ENCODE measurements around the gene ERLIN1. TPM values are rescaled to one million over a fixed set of nuclear protein-coding genes. Genes with fewer than 3 reads are reported as not detected.

Gene ERLIN1
- total and polyA plus RNA-seq, 5 donors = 3.4 to 10.3 (median 9.2) TPM

DNA sequence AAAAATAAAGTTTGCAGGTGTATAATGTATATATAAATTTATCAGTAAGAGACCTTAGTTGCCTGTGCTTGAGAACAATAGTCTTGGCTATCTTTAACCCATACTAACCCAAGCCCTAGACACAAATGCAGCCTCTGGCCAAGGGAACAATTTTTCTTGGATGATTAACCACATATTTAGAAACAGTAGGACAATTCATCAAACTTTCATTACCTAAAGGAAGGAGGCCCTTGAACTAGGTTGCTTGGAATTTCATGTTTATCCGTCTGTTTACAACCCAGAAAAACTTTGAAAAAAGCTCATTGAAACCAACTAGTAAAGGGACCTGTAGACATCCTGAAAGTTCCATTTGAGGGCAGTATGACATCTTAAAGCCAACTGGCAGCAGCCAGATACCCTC, 8.9 kb upstream of the ERLIN1 start:
- Histone ChIP-seq H3K27me3 (ENCODE audit: control insufficient read depth, insufficient read depth) (no peaks in the 10 kb centered on the region), H3K9me3 (ENCODE audit: control insufficient read depth, low read length) (no peaks in the 10 kb centered on the region), H3K27ac (ENCODE audit: low read length) (no peak overlapping the region), H3K4me3 (ENCODE audit: low read length) (no peak overlapping the region), H3K4me1 (ENCODE audit: control insufficient read depth, insufficient read depth, low read length) (no peaks in the 10 kb centered on the region)
- intact Hi-C loops (cut with DNase I) = no loop called here
- DNase-seq (no peak), ATAC-seq (no peak)
- WGBS = 87% methylated on average over 1 of the region's 1 CpG

DNA sequence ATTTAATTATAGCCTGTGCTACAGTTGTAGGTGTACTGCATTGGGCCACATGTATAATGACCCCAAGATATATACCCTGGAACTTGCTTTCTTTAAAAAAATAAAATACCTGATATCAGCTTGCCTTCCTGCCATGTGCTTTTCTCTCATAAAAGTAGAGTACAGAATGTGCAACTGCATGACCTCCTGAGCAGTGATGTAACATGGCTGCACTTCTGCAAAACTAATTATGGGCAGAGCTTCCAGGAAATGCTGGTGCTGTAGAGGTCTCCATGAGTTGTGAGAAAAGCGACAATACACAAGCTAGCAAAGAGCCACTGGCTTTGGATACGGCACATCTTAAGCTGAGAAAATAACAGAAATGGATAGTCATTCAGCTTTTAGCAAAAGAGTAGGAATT, 6.5 kb upstream of the ERLIN1 start:
- Histone ChIP-seq H3K4me3 (ENCODE audit: low read length) (no peak overlapping the region), H3K27ac (ENCODE audit: low read length) (no peak overlapping the region), H3K4me1 (ENCODE audit: control insufficient read depth, insufficient read depth, low read length) (no peaks in the 10 kb centered on the region), H3K27me3 (ENCODE audit: control insufficient read depth, insufficient read depth) (no peaks in the 10 kb centered on the region), H3K9me3 (ENCODE audit: control insufficient read depth, low read length) (no peaks in the 10 kb centered on the region)
- 74% methylated on average over 2 of the region's 2 CpGs for WGBS
- DNase-seq = no peak
- intact Hi-C loops (cut with DNase I) = no loop called here
- ATAC-seq = peak in 1 of 2 donors; percentile 39

DNA sequence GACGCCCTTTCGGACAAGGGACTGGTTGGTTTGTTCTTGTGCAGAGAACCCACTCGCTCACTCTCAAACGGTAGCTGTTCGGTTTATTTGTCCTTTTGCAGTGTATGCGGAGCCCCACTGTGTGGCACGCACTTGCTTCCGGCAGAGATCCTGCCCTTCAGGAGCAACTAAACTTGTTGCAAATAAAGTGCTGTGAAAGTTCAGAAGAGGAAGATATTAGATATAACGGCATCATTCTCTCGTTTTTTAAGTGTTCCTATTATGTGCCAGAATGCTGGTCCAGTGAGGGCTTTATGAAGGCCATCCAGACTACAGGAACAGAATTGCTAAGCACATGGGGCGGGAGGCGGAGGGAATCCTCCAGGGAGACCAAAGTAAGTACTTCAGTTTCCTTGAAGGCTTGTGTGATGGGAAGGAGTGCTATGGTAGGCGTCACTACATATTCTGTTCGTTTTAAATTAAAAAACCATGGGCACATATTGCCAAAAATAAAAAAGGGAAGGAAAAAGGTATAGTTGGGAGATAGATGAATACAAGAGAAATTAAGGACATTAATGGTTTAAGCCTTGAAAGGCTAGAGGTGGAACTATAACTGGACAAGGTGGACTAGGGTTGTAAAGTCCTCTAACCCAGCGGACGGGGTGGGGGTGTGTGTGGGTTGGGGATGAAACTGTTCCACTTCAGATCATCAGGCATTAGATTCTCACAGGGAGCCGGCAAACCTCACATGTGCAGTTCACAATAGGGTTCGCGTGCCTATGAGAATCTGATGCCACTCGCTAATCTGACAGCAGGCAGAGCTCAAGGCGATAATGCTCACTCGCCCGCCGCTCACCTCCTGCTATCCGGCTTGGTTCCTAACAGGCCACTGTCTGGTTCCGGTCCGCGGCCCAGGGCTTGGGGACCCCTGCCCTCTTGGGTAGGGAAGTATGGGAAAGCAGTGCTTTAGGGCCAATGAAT, 704 bp upstream of the ERLIN1 start:
- H3K9me3 ChIP-seq (ENCODE audit: control insufficient read depth, low read length) = no peaks in the 10 kb centered on the region
- peak; percentile 53 to 70 for ATAC-seq
- intact Hi-C loops (cut with DNase I) = no loop called here
- WGBS = 33% methylated on average over 28 of the region's 28 CpGs
- peak overlapping the region; percentile 98 for H3K4me3 ChIP-seq (ENCODE audit: low read length)
- DNase-seq = peak; percentile 51 to 69 (median 67)
- H3K4me1 ChIP-seq (ENCODE audit: control insufficient read depth, insufficient read depth, low read length) = peaks cover 3% of the 10 kb centered on the region
- no peaks in the 10 kb centered on the region for H3K27me3 ChIP-seq (ENCODE audit: control insufficient read depth, insufficient read depth)
- peak overlapping the region; percentile 66 for H3K27ac ChIP-seq (ENCODE audit: low read length)

DNA sequence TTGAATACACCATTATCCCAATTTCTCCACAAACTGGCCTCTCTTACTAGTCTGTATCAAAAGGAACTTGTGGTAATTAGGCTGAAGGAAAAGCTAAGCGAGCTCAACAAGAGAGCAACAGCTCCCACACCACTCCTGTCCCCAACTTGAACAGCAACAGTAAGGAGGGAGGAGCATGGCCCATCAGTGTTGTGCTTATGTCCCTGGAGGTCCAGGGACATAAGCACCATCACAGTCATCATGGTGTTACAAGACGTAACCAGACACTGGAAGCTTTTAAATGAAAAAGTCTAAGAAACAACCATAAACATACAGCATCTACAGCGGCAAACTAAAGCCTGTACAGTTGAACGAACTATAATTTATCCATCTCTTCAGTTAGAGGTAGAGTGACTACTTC, 989 bp downstream of the ERLIN1 start:
- no peaks in the 10 kb centered on the region for H3K9me3 ChIP-seq (ENCODE audit: control insufficient read depth, low read length)
- no peak overlapping the region for H3K27ac ChIP-seq (ENCODE audit: low read length)
- no peak for DNase-seq
- ATAC-seq = no peak
- 6% methylated on average over 4 of the region's 4 CpGs for WGBS
- peak overlapping the region; percentile 98 for H3K4me3 ChIP-seq (ENCODE audit: low read length)
- peaks cover 3% of the 10 kb centered on the region for H3K4me1 ChIP-seq (ENCODE audit: control insufficient read depth, insufficient read depth, low read length)
- intact Hi-C loops (cut with DNase I) = no loop called here
- no peaks in the 10 kb centered on the region for H3K27me3 ChIP-seq (ENCODE audit: control insufficient read depth, insufficient read depth)

DNA sequence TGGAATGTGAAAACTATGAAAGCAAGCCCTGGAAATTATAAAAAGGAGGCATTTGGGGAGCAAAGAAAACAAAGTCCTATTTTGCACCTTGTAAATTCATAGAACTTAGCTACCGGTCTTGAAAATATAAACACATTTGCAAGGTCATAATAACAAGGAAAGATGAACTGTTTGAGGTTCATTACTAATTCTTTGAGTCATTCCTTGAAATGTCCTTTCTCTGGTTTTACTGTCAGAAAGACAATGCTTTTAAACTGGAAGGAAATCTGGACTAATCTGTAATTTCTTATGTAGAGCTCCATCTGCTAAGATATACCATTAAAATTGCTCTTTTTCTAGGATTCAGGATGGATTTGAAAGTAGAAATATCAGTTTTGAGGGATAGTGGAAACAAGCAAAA, 1.4 kb downstream of the ERLIN1 start:
- ATAC-seq (no peak), DNase-seq (no peak)
- Histone ChIP-seq H3K4me3 (ENCODE audit: low read length) (peak overlapping the region; percentile 98), H3K4me1 (ENCODE audit: control insufficient read depth, insufficient read depth, low read length) (peaks cover 3% of the 10 kb centered on the region), H3K9me3 (ENCODE audit: control insufficient read depth, low read length) (no peaks in the 10 kb centered on the region), H3K27ac (ENCODE audit: low read length) (no peak overlapping the region), H3K27me3 (ENCODE audit: control insufficient read depth, insufficient read depth) (no peaks in the 10 kb centered on the region)
- WGBS = 63% methylated on average over 1 of the region's 1 CpG
- intact Hi-C loops (cut with DNase I) = no loop called here

DNA sequence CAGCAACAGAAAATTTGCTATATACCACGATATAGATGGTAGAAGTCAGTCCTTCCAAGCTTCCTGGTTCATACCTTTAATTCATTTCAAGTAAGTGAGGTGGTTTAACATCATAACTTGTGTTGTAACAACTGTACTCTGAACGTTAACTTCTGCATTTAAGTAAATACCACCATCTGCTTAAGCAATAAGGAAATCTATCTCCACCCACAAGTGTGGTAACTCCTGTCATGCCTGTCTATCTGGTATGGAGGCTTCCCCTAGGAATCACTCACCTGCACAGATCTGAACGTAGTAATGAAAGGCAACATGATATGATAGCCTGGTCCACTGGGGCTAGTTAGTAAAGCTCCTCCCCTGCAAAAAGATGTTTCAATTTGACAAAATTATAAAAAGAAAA, 2.3 kb downstream of the ERLIN1 start:
- no peak for DNase-seq
- Histone ChIP-seq H3K4me3 (ENCODE audit: low read length) (no peak overlapping the region), H3K27ac (ENCODE audit: low read length) (no peak overlapping the region), H3K9me3 (ENCODE audit: control insufficient read depth, low read length) (no peaks in the 10 kb centered on the region), H3K4me1 (ENCODE audit: control insufficient read depth, insufficient read depth, low read length) (peaks cover 3% of the 10 kb centered on the region), H3K27me3 (ENCODE audit: control insufficient read depth, insufficient read depth) (no peaks in the 10 kb centered on the region)
- ATAC-seq = no peak
- intact Hi-C loops (cut with DNase I) = no loop called here
- WGBS = 66% methylated on average over 3 of the region's 3 CpGs

DNA sequence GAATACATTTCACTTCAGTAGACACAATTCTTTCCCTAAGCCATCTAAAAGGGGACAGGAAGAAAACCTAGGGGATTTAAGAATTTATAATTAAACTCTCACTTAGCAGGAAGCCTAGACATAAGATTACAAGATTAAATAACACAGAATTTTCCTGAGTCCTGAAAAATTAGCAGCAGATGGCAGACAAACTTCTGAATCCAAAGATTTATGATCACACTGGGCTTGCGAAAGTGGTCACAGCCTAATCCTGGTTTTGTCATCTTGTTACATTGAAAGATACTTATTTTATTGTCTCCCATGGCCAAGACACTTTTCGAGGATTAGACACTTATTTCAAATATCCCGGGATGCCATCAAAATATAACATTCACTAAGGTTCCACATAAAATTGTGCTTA, 2.9 kb downstream of the ERLIN1 start:
- 88% methylated on average over 3 of the region's 3 CpGs for WGBS
- no peak for ATAC-seq
- no peaks in the 10 kb centered on the region for H3K9me3 ChIP-seq (ENCODE audit: control insufficient read depth, low read length)
- no peak for DNase-seq
- H3K27ac ChIP-seq (ENCODE audit: low read length) = no peak overlapping the region
- no peak overlapping the region for H3K4me3 ChIP-seq (ENCODE audit: low read length)
- H3K4me1 ChIP-seq (ENCODE audit: control insufficient read depth, insufficient read depth, low read length) = peaks cover 3% of the 10 kb centered on the region
- intact Hi-C loops (cut with DNase I) = no loop called here
- H3K27me3 ChIP-seq (ENCODE audit: control insufficient read depth, insufficient read depth) = no peaks in the 10 kb centered on the region

DNA sequence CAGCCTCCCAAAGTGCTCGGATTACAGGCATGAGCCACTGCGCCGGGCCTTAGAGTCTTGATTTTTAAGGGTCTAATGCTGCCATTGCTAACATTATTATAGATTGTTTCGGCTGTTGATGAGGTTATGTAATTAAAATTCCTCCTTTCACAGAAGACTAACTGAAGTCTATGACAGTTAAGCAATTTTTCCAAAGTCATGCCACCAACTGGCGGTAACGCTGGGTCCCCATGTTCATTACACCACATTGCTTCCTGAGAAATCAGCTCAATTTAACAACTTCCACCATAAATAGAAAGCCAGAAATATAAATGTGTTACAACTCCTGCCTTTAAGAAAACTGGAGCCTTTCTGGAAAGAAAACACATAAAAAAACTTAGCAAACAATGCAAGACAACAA, 3.5 kb downstream of the ERLIN1 start:
- Histone ChIP-seq H3K27ac (ENCODE audit: low read length) (no peak overlapping the region), H3K9me3 (ENCODE audit: control insufficient read depth, low read length) (no peaks in the 10 kb centered on the region), H3K27me3 (ENCODE audit: control insufficient read depth, insufficient read depth) (no peaks in the 10 kb centered on the region), H3K4me1 (ENCODE audit: control insufficient read depth, insufficient read depth, low read length) (peaks cover 3% of the 10 kb centered on the region), H3K4me3 (ENCODE audit: low read length) (no peak overlapping the region)
- ATAC-seq (no peak), DNase-seq (no peak)
- intact Hi-C loops (cut with DNase I) = no loop called here
- WGBS = 86% methylated on average over 6 of the region's 6 CpGs

DNA sequence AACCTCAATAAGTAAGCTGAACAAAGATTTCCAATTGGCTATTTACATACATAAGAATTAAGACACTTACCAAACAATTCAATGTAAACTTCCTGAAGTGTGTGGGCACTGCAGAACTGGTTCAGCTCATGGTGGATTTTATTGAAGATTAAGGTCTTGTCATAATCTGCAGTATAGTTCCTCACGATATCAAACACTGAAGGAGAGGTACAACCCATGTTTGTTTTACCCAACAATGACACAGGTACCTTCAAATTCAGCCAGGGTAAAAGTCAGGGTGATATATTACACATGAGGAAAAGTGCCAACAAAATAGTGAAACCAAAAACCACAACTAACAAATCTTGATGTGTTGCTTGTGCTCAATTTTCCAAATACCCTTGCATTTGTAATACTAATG, 10.0 kb downstream of the ERLIN1 start:
- ATAC-seq (no peak), DNase-seq (no peak)
- H3K4me1 ChIP-seq (ENCODE audit: control insufficient read depth, insufficient read depth, low read length) = no peaks in the 10 kb centered on the region
- intact Hi-C loops (cut with DNase I) = no loop called here
- H3K27me3 ChIP-seq (ENCODE audit: control insufficient read depth, insufficient read depth) = no peaks in the 10 kb centered on the region
- WGBS = 86% methylated on average over 1 of the region's 1 CpG
- H3K4me3 ChIP-seq (ENCODE audit: low read length) = no peak overlapping the region
- H3K9me3 ChIP-seq (ENCODE audit: control insufficient read depth, low read length) = no peaks in the 10 kb centered on the region
- no peak overlapping the region for H3K27ac ChIP-seq (ENCODE audit: low read length)

DNA sequence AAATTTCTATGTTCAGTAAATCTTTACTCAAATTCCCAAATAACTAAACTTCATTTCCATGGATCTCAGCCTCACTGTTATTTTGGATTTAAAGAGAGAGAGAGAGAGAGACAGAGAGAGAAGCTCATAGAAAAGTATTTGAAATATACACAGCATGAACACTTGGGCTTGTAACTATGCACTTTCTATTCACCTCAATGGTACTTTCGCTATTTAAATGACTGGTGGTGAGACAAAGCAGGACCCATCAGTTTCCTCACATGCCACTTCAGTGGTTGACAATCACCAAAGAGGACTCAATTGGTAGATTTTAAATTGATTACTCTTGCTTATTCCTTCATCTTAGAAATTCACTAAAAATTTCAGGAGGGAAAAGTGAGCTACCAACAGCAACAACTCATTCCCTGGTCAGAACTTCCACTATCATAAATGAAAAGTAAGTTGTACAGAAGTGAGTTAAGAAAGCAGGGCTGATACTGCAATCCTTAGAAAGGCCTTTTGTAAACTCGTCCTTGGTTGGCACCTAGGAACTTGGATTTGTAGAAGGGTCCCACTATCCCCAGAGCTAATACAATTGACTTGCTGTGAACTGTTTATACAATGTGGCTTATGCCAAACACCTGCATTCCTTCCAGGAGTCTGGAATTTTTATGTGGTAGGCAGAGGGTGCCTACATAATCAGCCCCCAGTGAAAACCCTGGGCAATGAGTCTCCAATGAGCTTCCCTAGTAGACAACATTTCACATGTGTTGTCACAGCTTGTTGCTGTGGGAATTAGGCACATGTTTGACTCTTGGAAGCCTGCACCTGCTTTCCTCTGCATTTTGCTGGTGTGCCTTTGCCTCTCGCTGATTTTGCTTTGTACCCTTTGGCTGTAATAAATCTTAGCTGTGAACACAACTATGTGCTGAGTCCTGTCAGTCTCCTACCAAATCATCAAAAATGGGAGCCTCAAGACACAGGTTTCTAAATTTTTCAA, 10.8 kb downstream of the ERLIN1 start:
- H3K4me3 ChIP-seq (ENCODE audit: low read length) = no peak overlapping the region
- intact Hi-C loops (cut with DNase I) = no loop called here
- H3K9me3 ChIP-seq (ENCODE audit: control insufficient read depth, low read length) = no peaks in the 10 kb centered on the region
- H3K27ac ChIP-seq (ENCODE audit: low read length) = no peak overlapping the region
- no peaks in the 10 kb centered on the region for H3K4me1 ChIP-seq (ENCODE audit: control insufficient read depth, insufficient read depth, low read length)
- DNase-seq (no peak), ATAC-seq (no peak)
- no peaks in the 10 kb centered on the region for H3K27me3 ChIP-seq (ENCODE audit: control insufficient read depth, insufficient read depth)
- 94% methylated on average over 3 of the region's 3 CpGs for WGBS

DNA sequence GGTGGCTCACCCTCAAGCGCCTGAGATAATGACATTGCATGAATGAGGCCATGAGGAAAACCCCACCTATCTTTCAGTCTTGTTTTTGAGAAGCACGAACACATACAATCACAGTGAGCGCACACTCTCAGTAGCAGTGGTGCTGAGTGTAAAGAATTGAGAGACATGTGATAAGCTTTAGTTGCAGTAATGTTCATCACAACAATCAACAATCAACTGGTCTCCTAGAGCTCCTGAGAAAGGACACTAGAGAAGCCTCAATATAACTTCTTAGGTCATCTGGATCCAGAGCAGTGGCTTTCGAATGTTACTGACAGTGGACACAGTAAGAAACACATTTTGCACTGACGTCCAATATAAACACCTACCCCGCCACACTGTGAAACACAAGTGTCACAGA, 12.8 kb downstream of the ERLIN1 start:
- Histone ChIP-seq H3K9me3 (ENCODE audit: control insufficient read depth, low read length) (no peaks in the 10 kb centered on the region), H3K27ac (ENCODE audit: low read length) (no peak overlapping the region), H3K4me3 (ENCODE audit: low read length) (no peak overlapping the region), H3K4me1 (ENCODE audit: control insufficient read depth, insufficient read depth, low read length) (no peaks in the 10 kb centered on the region), H3K27me3 (ENCODE audit: control insufficient read depth, insufficient read depth) (no peaks in the 10 kb centered on the region)
- ATAC-seq (no peak), DNase-seq (no peak)
- intact Hi-C loops (cut with DNase I) = no loop called here
- WGBS = 90% methylated on average over 6 of the region's 6 CpGs
